Lower lobe of right lung (tissue), 2 donors: ENCODE measurements around the gene C6orf141. TPM values are rescaled to one million over a fixed set of nuclear protein-coding genes. Genes with fewer than 3 reads are reported as not detected.
A peak's percentile ranks its signal among the peaks of the same experiment; 100 is the strongest.

ENCODE experiments used
- ATAC-seq, 2 donors: fragments of 200-7000 bp; cut with Tn5 transposase; one replicate each; pipeline ENCODE4 v1.9.1; 2020 to 2022; ENCODE audit warnings: mild to moderate bottlenecking in 2 of 2, moderate library complexity in 2 of 2
- DNase-seq: peaks from one replicate; pipeline ENCODE4 v3.0.0-alpha.2; 2020
- H3K27ac ChIP-seq: fragments of 200-600 bp; one replicate; pipeline ENCODE4 v1.8.0; 2022
- H3K27me3 ChIP-seq: fragments of 200-600 bp; one replicate; pipeline ENCODE4 v1.8.0; 2022; ENCODE audit warnings: low read depth
- H3K36me3 ChIP-seq: fragments of 200-600 bp; one replicate; pipeline ENCODE4 v1.8.0; 2022; ENCODE audit warnings: mild to moderate bottlenecking
- H3K4me1 ChIP-seq: fragments of 200-600 bp; one replicate; pipeline ENCODE4 v1.8.0; 2022
- H3K4me3 ChIP-seq: fragments of 200-600 bp; one replicate; pipeline ENCODE4 v1.8.0; 2022; ENCODE audit warnings: mild to moderate bottlenecking
- H3K9me3 ChIP-seq: fragments of 200-600 bp; one replicate; pipeline ENCODE4 v1.8.0; 2022
- CTCF ChIP-seq: fragments of 200-600 bp; IDR thresholded peaks from one replicate; pipeline ENCODE4 v1.8.0; 2022; ENCODE audit warnings: antibody characterized with exemption, mild to moderate bottlenecking
- intact Hi-C: fragments of 100-400 bp; cut with DNase I; formaldehyde crosslinking; loops from one replicate; pipeline ENCODE4 v1.11.0; 2022
- total RNA-seq: library from RNA; stranded (reverse); fragmentation: NEBNext Ultra II Directional; extraction: Animal tissue kit (Norgen Biotek cat#: 25700); gene quantifications from one replicate; pipeline ENCODE4 v1.2.1, GENCODE V29; 2021
- donor health status: DM: no; HTN: yes; CAD: no; lungs with severe emphysema.

The C6orf141 gene
- total RNA-seq, 1 donor from 2014 or later, result 4.1 TPM

GRCh38 chr6:49553384-49553783 is 2.9 kb downstream of the C6orf141 start:
- H3K4me1 ChIP-seq, result peaks cover 20% of the 10 kb centered on the region
- H3K9me3 ChIP-seq, result no peaks in the 10 kb centered on the region
- TF ChIP-seq CTCF, result no peak
- intact Hi-C loops, result no loop called here
- ATAC-seq (no peak), DNase-seq (no peak)
- H3K27me3 ChIP-seq, result peaks cover 15% of the 10 kb centered on the region
- H3K27ac ChIP-seq, result no peak overlapping the region
- no peak overlapping the region for H3K4me3 ChIP-seq
- no peaks in the 10 kb centered on the region for H3K36me3 ChIP-seq

- intact Hi-C loops, result no loop called here
- Histone ChIP-seq H3K4me3 (no peak overlapping the region), H3K4me1 (peaks cover 13% of the 10 kb centered on the region), H3K36me3 (no peaks in the 10 kb centered on the region), H3K9me3 (no peaks in the 10 kb centered on the region), H3K27me3 (peaks cover 8% of the 10 kb centered on the region), H3K27ac (no peak overlapping the region)
- no peak for ATAC-seq
- no peak for DNase-seq
- TF ChIP-seq CTCF, result no peak
Measured at GRCh38 chr6:49555951-49556350, 5.5 kb downstream of the C6orf141 start.

- peak; percentile 93 to 97 for ATAC-seq
Measured at GRCh38 chr6:49556429-49556837, 6.0 kb downstream of the C6orf141 start.

GRCh38 chr6:49557177-49557576 is 6.7 kb downstream of the C6orf141 start:
- Histone ChIP-seq H3K36me3 (no peaks in the 10 kb centered on the region), H3K4me3 (no peak overlapping the region), H3K27ac (no peak overlapping the region), H3K27me3 (no peaks in the 10 kb centered on the region), H3K4me1 (peaks cover 2% of the 10 kb centered on the region), H3K9me3 (no peaks in the 10 kb centered on the region)
- ATAC-seq, result peak; percentile 52 to 64
- TF ChIP-seq CTCF, result no peak
- intact Hi-C loops, result no loop called here
- no peak for DNase-seq

More at GRCh38 chr6:49556429-49556837, 6.0 kb downstream of the C6orf141 start:
- peaks cover 9% of the 10 kb centered on the region for H3K4me1 ChIP-seq
- H3K27me3 ChIP-seq, result peaks cover 3% of the 10 kb centered on the region
- intact Hi-C loops, result no loop called here
- no peak overlapping the region for H3K4me3 ChIP-seq
- H3K36me3 ChIP-seq, result no peaks in the 10 kb centered on the region
- no peak for DNase-seq
- TF ChIP-seq CTCF, result no peak
- H3K27ac ChIP-seq, result peak overlapping the region; percentile 7
- H3K9me3 ChIP-seq, result no peaks in the 10 kb centered on the region

- no peak for ATAC-seq
- intact Hi-C loops, result no loop called here
- no peak for DNase-seq
- Histone ChIP-seq H3K27me3 (no peaks in the 10 kb centered on the region), H3K4me3 (no peak overlapping the region), H3K4me1 (no peaks in the 10 kb centered on the region), H3K9me3 (no peaks in the 10 kb centered on the region), H3K36me3 (no peaks in the 10 kb centered on the region), H3K27ac (no peak overlapping the region)
- no peak for TF ChIP-seq CTCF
Measured at GRCh38 chr6:49558238-49558637, 7.8 kb downstream of the C6orf141 start.
